Gastroesophageal sphincter (tissue), 4 donors: ENCODE results near the gene LBX1. TPM values are rescaled to one million over a fixed set of nuclear protein-coding genes. Genes with fewer than 3 reads are reported as not detected.

Source experiments
- ATAC-seq: fragments of 150-250 bp; one replicate; pipeline ENCODE4 v1.9.1; 2016; ENCODE audit warnings: mild to moderate bottlenecking, moderate library complexity
- H3K27ac ChIP-seq, 4 donors: fragments of 200-600 bp; sonication (generic) in 3 of 4; 1 replicate in 3 of 4; 2 replicates in 1 of 4; pipeline ENCODE4 v1.5.1; 2016 to 2019
- H3K27me3 ChIP-seq: fragments of 200-600 bp; sonication (generic); one replicate; pipeline ENCODE4 v1.5.1; 2019
- H3K36me3 ChIP-seq, 2 donors: fragments of 200-600 bp; sonication (generic); one replicate each; pipeline ENCODE4 v1.5.1; 2019; ENCODE audit warnings: control low read depth in 1 of 2
- H3K4me1 ChIP-seq, 3 donors: fragments of 200-600 bp; sonication (generic); 1 replicate in 2 of 3; 2 replicates in 1 of 3; pipeline ENCODE4 v1.5.1; 2016 to 2019; ENCODE audit warnings: control low read depth in 2 of 3
- H3K4me3 ChIP-seq, 2 donors: fragments of 200-600 bp; sonication (generic); one replicate each; pipeline ENCODE4 v1.5.1; 2019; ENCODE audit warnings: mild to moderate bottlenecking in 1 of 2, moderate library complexity in 1 of 2
- H3K9me3 ChIP-seq, 3 donors: fragments of 200-600 bp; sonication (generic); one replicate each; pipeline ENCODE4 v1.5.1; 2017 to 2019; ENCODE audit warnings: control low read depth in 2 of 3
- CTCF ChIP-seq, 4 experiments: fragments of 200-600 bp in 2 of 4; fragments of 450-650 bp in 2 of 4; sonication (generic) in 1 of 4; IDR thresholded peaks; one replicate each; pipeline ENCODE4 v1.5.1; 2017 to 2019; ENCODE audit warnings: antibody characterized with exemption in 4 of 4, mild to moderate bottlenecking in 2 of 4, moderate library complexity in 2 of 4
- EP300 ChIP-seq: sonication (generic); formaldehyde crosslinking; IDR thresholded peaks from one replicate; pipeline ENCODE4 v1.6.1; 2017; ENCODE audit warnings: antibody characterized with exemption, mild to moderate bottlenecking
- POLR2A ChIP-seq, 2 donors: fragments of 450-650 bp; IDR thresholded peaks; one replicate each; pipeline ENCODE4 v1.6.1; 2017; ENCODE audit warnings: antibody characterized with exemption in 2 of 2, mild to moderate bottlenecking in 2 of 2, moderate library complexity in 1 of 2
- POLR2AphosphoS5 ChIP-seq: sonication (generic); formaldehyde crosslinking; IDR thresholded peaks from one replicate; pipeline ENCODE4 v1.6.1; 2017; ENCODE audit warnings: antibody characterized with exemption
- WGBS, 2 donors: methylation state at CpG; one replicate each; pipeline ENCODE4 v1.1.5; 2018; ENCODE audit warnings: low coverage in 1 of 2; 5-methylcytosine and 5-hydroxymethylcytosine counted together
- total RNA-seq, 4 donors: library from RNA; depleted of rRNA; stranded (reverse); fragments of >200 nt; gene quantifications; one replicate each; pipeline ENCODE4 v1.1.0, GENCODE V29; 2016

LBX1 gene
- total RNA-seq, 4 donors from 2014 or later, result not detected

DNA sequence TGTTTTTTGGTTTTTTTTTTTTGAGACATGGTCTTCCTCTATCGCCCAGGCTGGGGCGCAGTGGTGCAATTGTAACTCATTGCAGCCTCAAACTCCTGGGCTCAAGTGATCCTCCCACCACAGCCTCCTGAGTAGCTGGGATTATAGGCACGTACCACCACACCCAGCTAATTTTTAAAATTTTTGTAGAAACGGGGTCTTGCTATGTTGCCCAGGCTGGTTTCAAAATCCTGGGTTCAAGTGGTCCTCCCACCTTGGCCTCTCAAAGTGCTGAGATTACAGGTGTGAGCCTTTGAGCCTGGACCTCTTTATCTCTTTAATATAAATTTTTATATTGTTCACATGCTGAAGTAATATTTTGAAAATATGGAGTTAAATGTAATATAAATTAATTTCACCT is 28.2 kb upstream of the LBX1 start:
- Histone ChIP-seq H3K9me3 (peaks cover 0 to 14% (median 0%) of the 10 kb centered on the region in 3 donors), H3K27ac (no peak overlapping the region), H3K36me3 (no peaks in the 10 kb centered on the region), H3K4me1 (no peaks in the 10 kb centered on the region), H3K27me3 (peaks cover 72% of the 10 kb centered on the region), H3K4me3 (no peak overlapping the region)
- no peak for ATAC-seq
- TF ChIP-seq POLR2AphosphoS5, result no peak
- TF ChIP-seq CTCF (IDR thresholded peaks at IDR 0.05), result no peak
- no peak for TF ChIP-seq EP300
- TF ChIP-seq POLR2A (IDR thresholded peaks at IDR 0.05), result no peak
- WGBS, 2 donors, result 88 to 94% methylated on average over 4 of the region's 4 CpGs

GRCh38 chr10:101257084-101257483 is 27.8 kb upstream of the LBX1 start:
- H3K9me3 ChIP-seq, result peaks cover 0 to 14% (median 0%) of the 10 kb centered on the region in 3 donors
- H3K27me3 ChIP-seq, result peaks cover 72% of the 10 kb centered on the region
- H3K36me3 ChIP-seq, result no peaks in the 10 kb centered on the region
- H3K4me3 ChIP-seq, result no peak overlapping the region
- WGBS, 2 donors, result 67 to 88% methylated on average over 1 to 3 of the region's 3 CpGs
- H3K4me1 ChIP-seq, result no peaks in the 10 kb centered on the region
- no peak for TF ChIP-seq POLR2A (IDR thresholded peaks at IDR 0.05)
- no peak for ATAC-seq
- no peak overlapping the region for H3K27ac ChIP-seq

DNA sequence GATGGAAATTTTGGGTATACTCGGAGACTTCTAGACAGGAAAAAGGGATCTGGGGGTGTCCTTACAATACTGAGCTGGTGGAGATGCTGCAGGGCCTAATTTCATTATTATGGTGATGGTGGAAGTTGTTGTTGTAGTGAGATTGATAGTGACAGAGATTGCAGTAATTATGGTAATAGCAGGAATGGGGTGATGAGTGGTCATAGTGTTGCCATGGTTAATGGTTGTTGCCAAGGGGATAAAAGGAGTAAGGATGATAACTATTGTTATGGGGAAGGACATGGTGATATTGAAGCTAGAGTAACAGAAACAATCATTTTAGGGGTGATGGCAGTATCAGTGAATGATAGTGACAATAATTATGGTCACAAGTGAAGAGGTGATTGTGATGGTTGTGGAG is 27.1 kb upstream of the LBX1 start:
- Histone ChIP-seq H3K27me3 (peaks cover 72% of the 10 kb centered on the region), H3K36me3 (no peaks in the 10 kb centered on the region), H3K4me1 (no peaks in the 10 kb centered on the region), H3K4me3 (no peak overlapping the region), H3K27ac (no peak overlapping the region), H3K9me3 (peaks cover 0 to 14% (median 0%) of the 10 kb centered on the region in 3 donors)
- TF ChIP-seq POLR2AphosphoS5 (no peak), CTCF (IDR thresholded peaks at IDR 0.05) (no peak), POLR2A (IDR thresholded peaks at IDR 0.05) (no peak), EP300 (no peak)
- no peak for ATAC-seq
- 88 to 100% methylated on average over 1 of the region's 1 CpG for WGBS, 2 donors

DNA sequence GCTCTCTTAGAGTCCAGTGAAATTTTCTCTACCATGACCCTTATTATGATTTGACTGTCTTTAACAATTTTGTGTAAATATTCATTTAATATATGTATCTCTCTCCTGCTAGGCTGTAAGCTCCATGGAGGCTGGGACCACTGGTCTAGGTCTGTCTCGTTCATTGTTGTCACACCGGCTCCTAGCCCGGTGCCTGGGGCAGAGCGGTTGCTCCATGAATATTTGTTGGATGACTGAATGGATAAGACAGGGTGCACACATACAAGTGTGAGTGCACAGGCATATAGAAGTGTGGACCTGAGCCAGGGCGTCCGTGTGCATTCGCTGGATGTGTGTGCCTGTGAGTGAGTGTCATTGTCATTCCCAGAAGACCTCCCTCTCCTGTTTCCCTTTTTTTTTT is 20.9 kb upstream of the LBX1 start:
- TF ChIP-seq POLR2AphosphoS5, result no peak
- TF ChIP-seq POLR2A (IDR thresholded peaks at IDR 0.05), result no peak
- no peak for TF ChIP-seq CTCF (IDR thresholded peaks at IDR 0.05)
- TF ChIP-seq EP300, result no peak
- H3K4me3 ChIP-seq, result no peak overlapping the region
- ATAC-seq, result no peak
- H3K9me3 ChIP-seq, result no peaks in the 10 kb centered on the region
- H3K27me3 ChIP-seq, result peaks cover 86% of the 10 kb centered on the region
- H3K4me1 ChIP-seq, result no peaks in the 10 kb centered on the region
- H3K27ac ChIP-seq, result no peak overlapping the region
- H3K36me3 ChIP-seq, result no peaks in the 10 kb centered on the region
- 67% methylated on average over 7 of the region's 7 CpGs; no CpG with 5 or more reads in 1 of the 2 donors for WGBS, 2 donors

- Histone ChIP-seq H3K27ac (no peak overlapping the region), H3K9me3 (no peaks in the 10 kb centered on the region), H3K36me3 (no peaks in the 10 kb centered on the region), H3K4me3 (no peak overlapping the region), H3K4me1 (peaks cover 0 to 5% (median 0%) of the 10 kb centered on the region in 3 donors), H3K27me3 (peaks cover 76% of the 10 kb centered on the region)
- WGBS, 2 donors, result 49 to 56% methylated on average over 5 to 6 of the region's 15 CpGs
- TF ChIP-seq POLR2A (IDR thresholded peaks at IDR 0.05) (no peak), EP300 (no peak), POLR2AphosphoS5 (no peak), CTCF (IDR thresholded peaks at IDR 0.05) (no peak)
- no peak for ATAC-seq
These were observed 19.9 kb upstream of the LBX1 start for GRCh38 chr10:101249171-101249581.
